Transverse colon (tissue), 4 donors: ENCODE measurements around the gene B4GALNT3. TPM values are rescaled to one million over a fixed set of nuclear protein-coding genes. Genes with fewer than 3 reads are reported as not detected.

ENCODE experiments used
- DNase-seq: peaks from one replicate; pipeline ENCODE4 v3.0.0-alpha.2; 2019
- H3K27ac ChIP-seq, 4 donors: fragments of 200-600 bp; sonication (generic); 2 replicates each; pipeline ENCODE4 v1.5.1; 2016 to 2018; ENCODE audit warnings: inconsistent platforms in 4 of 4
- H3K27me3 ChIP-seq: fragments of 200-600 bp; sonication (generic); 2 replicates; pipeline ENCODE4 v1.5.1; 2017; ENCODE audit warnings: inconsistent platforms
- H3K36me3 ChIP-seq, 4 donors: fragments of 200-600 bp; sonication (generic); 2 replicates each; pipeline ENCODE4 v1.5.1; 2017 to 2019; ENCODE audit warnings: inconsistent platforms in 4 of 4
- H3K4me1 ChIP-seq, 4 donors: fragments of 200-600 bp; sonication (generic); 2 replicates each; pipeline ENCODE4 v1.5.1; 2017 to 2020; ENCODE audit warnings: inconsistent platforms in 4 of 4
- H3K4me3 ChIP-seq, 4 donors: fragments of 200-600 bp; sonication (generic); 1 replicate in 1 of 4; 2 replicates in 3 of 4; pipeline versions ENCODE4 v1.5.1 to v1.6.1; 2017 to 2019; ENCODE audit warnings: inconsistent platforms in 4 of 4
- H3K9me3 ChIP-seq, 2 donors: fragments of 200-600 bp; sonication (generic); 2 replicates each; pipeline ENCODE4 v1.5.1; 2017 to 2019; ENCODE audit warnings: inconsistent platforms in 2 of 2
- EP300 ChIP-seq: sonication (generic); formaldehyde crosslinking; IDR thresholded peaks from one replicate; pipeline ENCODE4 v1.6.1; 2017; ENCODE audit warnings: antibody characterized with exemption, low read depth
- POLR2A ChIP-seq: fragments of 450-650 bp; IDR thresholded peaks from one replicate; pipeline ENCODE4 v1.6.1; 2016; ENCODE audit warnings: antibody characterized with exemption, mild to moderate bottlenecking, moderate library complexity
- POLR2AphosphoS5 ChIP-seq, 3 donors: sonication (generic); formaldehyde crosslinking; IDR thresholded peaks; one replicate each; pipeline ENCODE4 v1.6.1; 2016; ENCODE audit warnings: antibody characterized with exemption in 3 of 3
- WGBS, 2 donors: methylation state at CpG; one replicate each; pipeline ENCODE4 v1.1.5; 2018; ENCODE audit warnings: low coverage in 1 of 2; 5-methylcytosine and 5-hydroxymethylcytosine counted together
- in situ Hi-C, 4 donors: fragments of 200-750 bp; cut with MboI; loops; one replicate each; pipeline versions ENCODE4 v1.15.0 to v1.15.1; 2017; ENCODE audit warnings: low sequenced_read_pairs in 3 of 4, low pct_ligation_motif_present in 1 of 4, low pct_unique_long_range_greater_than_20kb in 1 of 4
- intact Hi-C: fragments of 100-400 bp; cut with DNase I; formaldehyde crosslinking; loops from one replicate; pipeline ENCODE4 v1.15.1; 2023; ENCODE audit warnings: low total_unique reads
- total RNA-seq, 4 donors: library from RNA; depleted of rRNA; stranded (reverse); fragments of >200 nt; gene quantifications; one replicate each; pipeline ENCODE4 v1.1.0, GENCODE V29; 2016
- TF ChIP-seq, protein P1 (sequence below), 5 experiments: fragments of 200-600 bp in 3 of 5; fragments of 450-650 bp in 2 of 5; sonication (generic) in 3 of 5; IDR thresholded peaks; 1 replicate in 2 of 5; 2 replicates in 3 of 5; pipeline ENCODE4 v1.5.1; 2016 to 2017; ENCODE audit warnings: antibody characterized with exemption in 5 of 5, inconsistent platforms in 3 of 5, mild to moderate bottlenecking in 2 of 5, moderate library complexity in 1 of 5

Gene B4GALNT3
- total RNA-seq, 4 donors from 2014 or later, result 49.8 to 166 (median 93.4) TPM

DNA sequence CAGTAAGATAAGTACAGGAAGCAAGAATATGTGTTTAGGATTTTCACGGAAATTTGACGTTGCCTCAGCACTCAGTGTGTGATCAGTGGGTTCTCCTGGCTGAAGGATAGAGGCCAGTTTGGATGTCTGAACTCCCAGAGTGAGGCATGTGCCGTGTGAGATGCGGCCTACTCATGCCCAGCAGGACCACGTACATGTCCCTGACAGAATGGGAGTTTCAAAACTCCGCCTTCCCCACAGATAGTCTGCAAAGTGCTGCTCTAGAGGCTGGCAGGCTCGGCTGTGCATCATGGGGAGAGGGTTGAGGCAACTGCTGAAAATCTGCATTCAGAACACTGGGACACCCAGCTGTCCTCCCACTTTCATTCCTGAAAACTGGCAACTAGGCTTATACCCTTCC is 145.2 kb downstream of the B4GALNT3 start:
- in situ Hi-C loops, result no loop called here
- no peak for DNase-seq
- Histone ChIP-seq H3K9me3 (no peaks in the 10 kb centered on the region), H3K27ac (no peak overlapping the region), H3K36me3 (no peaks in the 10 kb centered on the region), H3K27me3 (no peaks in the 10 kb centered on the region), H3K4me3 (no peak overlapping the region), H3K4me1 (no peaks in the 10 kb centered on the region)
- intact Hi-C loops, result no loop called here
- 92% methylated on average over 7 of the region's 7 CpGs; no CpG with 5 or more reads in 1 of the 2 donors for WGBS, 2 donors
- TF ChIP-seq POLR2A (no peak), EP300 (no peak), POLR2AphosphoS5 (IDR thresholded peaks at IDR 0.05) (no peak)
- TF ChIP-seq, protein P1, sequence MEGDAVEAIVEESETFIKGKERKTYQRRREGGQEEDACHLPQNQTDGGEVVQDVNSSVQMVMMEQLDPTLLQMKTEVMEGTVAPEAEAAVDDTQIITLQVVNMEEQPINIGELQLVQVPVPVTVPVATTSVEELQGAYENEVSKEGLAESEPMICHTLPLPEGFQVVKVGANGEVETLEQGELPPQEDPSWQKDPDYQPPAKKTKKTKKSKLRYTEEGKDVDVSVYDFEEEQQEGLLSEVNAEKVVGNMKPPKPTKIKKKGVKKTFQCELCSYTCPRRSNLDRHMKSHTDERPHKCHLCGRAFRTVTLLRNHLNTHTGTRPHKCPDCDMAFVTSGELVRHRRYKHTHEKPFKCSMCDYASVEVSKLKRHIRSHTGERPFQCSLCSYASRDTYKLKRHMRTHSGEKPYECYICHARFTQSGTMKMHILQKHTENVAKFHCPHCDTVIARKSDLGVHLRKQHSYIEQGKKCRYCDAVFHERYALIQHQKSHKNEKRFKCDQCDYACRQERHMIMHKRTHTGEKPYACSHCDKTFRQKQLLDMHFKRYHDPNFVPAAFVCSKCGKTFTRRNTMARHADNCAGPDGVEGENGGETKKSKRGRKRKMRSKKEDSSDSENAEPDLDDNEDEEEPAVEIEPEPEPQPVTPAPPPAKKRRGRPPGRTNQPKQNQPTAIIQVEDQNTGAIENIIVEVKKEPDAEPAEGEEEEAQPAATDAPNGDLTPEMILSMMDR (IDR thresholded peaks at IDR 0.05), result no peak

DNA sequence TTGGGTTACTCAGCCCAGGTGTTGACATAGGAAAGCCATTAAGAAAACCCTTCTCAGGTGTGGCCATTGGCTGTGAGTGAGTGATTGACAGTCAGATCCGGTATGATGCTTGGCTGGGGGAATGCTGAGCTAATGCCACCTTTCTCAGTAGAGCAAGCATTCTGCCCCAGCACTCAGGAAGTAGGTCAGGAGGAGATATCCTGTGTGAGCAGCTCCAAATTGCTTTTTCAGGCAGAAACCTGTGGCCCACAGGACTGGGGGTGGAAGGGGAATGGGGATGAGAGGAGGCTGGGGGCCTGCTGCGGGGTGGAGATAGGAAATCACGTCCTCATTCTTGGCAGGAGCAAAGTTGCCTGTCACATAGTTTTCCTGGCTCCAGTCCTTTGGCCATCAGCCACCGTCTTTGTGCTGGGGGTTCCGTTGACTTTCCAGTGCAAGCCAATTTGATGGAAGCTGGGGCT is 147.8 kb downstream of the B4GALNT3 start:
- H3K4me3 ChIP-seq, result no peak overlapping the region
- intact Hi-C loops, result loop anchor here (2.0 kb wide), 1 partner anchor 43 kb away; no protein-coding TSS in a partner anchor
- no peaks in the 10 kb centered on the region for H3K27me3 ChIP-seq
- no peaks in the 10 kb centered on the region for H3K9me3 ChIP-seq
- no peak for DNase-seq
- in situ Hi-C loops, result no loop called here
- TF ChIP-seq POLR2AphosphoS5 (IDR thresholded peaks at IDR 0.05) (no peak), POLR2A (no peak), EP300 (no peak)
- TF ChIP-seq, protein P1 (IDR thresholded peaks at IDR 0.05), result no peak
- 59 to 70% methylated on average over 2 to 5 of the region's 5 CpGs for WGBS, 2 donors
- no peaks in the 10 kb centered on the region for H3K4me1 ChIP-seq
- H3K36me3 ChIP-seq, result no peaks in the 10 kb centered on the region
- H3K27ac ChIP-seq, result no peak overlapping the region

DNA sequence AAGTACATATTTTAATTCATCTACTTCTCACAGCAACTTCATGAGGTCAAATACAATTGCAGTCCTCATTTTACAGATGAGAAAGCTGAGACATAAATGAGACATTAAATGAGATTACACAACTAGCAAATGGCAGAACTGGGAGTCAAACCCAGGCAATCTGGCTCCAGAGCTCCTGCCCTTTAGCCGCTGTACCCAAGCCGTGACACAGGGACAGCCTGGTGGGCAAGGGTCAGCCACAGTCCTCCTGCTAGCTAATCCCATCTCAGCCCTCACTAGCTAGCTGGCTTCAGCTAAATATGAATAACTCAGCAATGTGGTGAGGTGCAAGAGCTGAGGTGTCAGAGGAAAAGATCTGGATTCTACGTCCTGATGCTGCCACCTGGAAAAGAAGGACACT is 148.7 kb downstream of the B4GALNT3 start:
- Histone ChIP-seq H3K4me1 (no peaks in the 10 kb centered on the region), H3K4me3 (no peak overlapping the region), H3K27me3 (no peaks in the 10 kb centered on the region), H3K9me3 (no peaks in the 10 kb centered on the region), H3K36me3 (no peaks in the 10 kb centered on the region), H3K27ac (no peak overlapping the region)
- in situ Hi-C loops, result no loop called here
- intact Hi-C loops, result no loop called here
- TF ChIP-seq, protein P1 (IDR thresholded peaks at IDR 0.05), result no peak
- TF ChIP-seq POLR2A, result no peak
- no peak for TF ChIP-seq EP300
- no peak for TF ChIP-seq POLR2AphosphoS5 (IDR thresholded peaks at IDR 0.05)
- no peak for DNase-seq
- 87% methylated on average over 3 of the region's 3 CpGs; no CpG with 5 or more reads in 1 of the 2 donors for WGBS, 2 donors

DNA sequence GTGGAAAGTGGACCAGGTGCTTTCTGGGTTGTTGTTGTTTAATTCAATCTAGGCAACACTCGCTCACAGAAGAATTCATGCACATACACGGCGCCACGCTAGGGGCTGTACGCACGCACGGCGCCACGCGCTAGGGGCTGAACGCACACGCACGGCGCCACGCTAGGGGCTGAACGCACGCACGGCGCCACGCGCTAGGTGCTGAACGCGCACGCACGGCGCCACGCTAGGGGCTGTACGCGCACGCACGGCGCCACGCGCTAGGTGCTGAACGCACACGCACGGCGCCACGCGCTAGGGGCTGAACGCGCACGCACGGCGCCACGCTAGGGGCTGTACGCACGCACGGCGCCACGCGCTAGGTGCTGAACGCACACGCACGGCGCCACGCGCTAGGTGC is 149.2 kb downstream of the B4GALNT3 start:
- Histone ChIP-seq H3K27me3 (no peaks in the 10 kb centered on the region), H3K4me1 (no peaks in the 10 kb centered on the region), H3K27ac (no peak overlapping the region), H3K9me3 (no peaks in the 10 kb centered on the region), H3K4me3 (no peak overlapping the region), H3K36me3 (no peaks in the 10 kb centered on the region)
- in situ Hi-C loops (no loop called here), intact Hi-C loops (no loop called here)
- WGBS, 2 donors, result 85 to 97% methylated on average over 22 to 58 of the region's 58 CpGs
- DNase-seq, result no peak
- TF ChIP-seq POLR2A (no peak), EP300 (no peak), POLR2AphosphoS5 (IDR thresholded peaks at IDR 0.05) (no peak)
- TF ChIP-seq, protein P1 (IDR thresholded peaks at IDR 0.05), result no peak
